K562 (cell line): Measurements from ENCODE around the gene SPOCD1. TPM values are rescaled to one million over a fixed set of nuclear protein-coding genes. Genes with fewer than 3 reads are reported as not detected.

Experiments used
- ATAC-seq: fragments of 200-7000 bp; cut with Tn5 transposase; 3 replicates; pipeline ENCODE4 v1.9.1; 2020; ENCODE audit warnings: moderate library complexity
- BruUV-seq: library from RNA; stranded (reverse); fragments of 400-500 nt; replicated peaks from 2 replicates; lab custom pipeline; 2021; lab: Mats Ljungman, UMichigan
- CTCF ChIA-PET: fragments of 300-600 bp; formaldehyde crosslinking; extraction: SDS; loops from one replicate; lab custom pipeline; 2021; ENCODE audit warnings: low intra/inter-chr PET ratio; lab: Yijun Ruan, JAX
- POLR2A ChIA-PET: fragments of 300-600, 350-650 bp; sonication (Branson Sonifier 250); formaldehyde crosslinking; extraction: SDS; loops from one replicate; lab custom pipeline; 2021; ENCODE audit warnings: antibody characterized with exemption, inconsistent platforms; lab: Yijun Ruan, JAX
- DNase-seq, 4 experiments: peaks; one replicate each; pipeline versions ENCODE4 v3.0.0 to v3.0.0-alpha.2; 2011 to 2018; ENCODE audit warnings: low spot score in 3 of 4, mixed read lengths in 3 of 4; ENCODE audit errors: extremely low read depth in 1 of 4
- FAIRE-seq: peaks from 2 replicates; lab custom pipeline; 2011; peaks lifted over from hg19 to GRCh38; lab: Jason Lieb, UNC
- H2AFZ ChIP-seq: 2 replicates; pipeline ENCODE4 v1.6.0; 2011; ENCODE audit warnings: low read depth, low read length, control low read depth, inconsistent platforms
- H3K27ac ChIP-seq: fragments of 200-600 bp; 3 replicates; pipeline ENCODE4 v1.8.0; 2011; ENCODE audit warnings: low read depth, mild to moderate bottlenecking, control low read depth, inconsistent platforms, low read length, moderate library complexity, mixed read lengths; ENCODE audit errors: extremely low read depth
- H3K27me3 ChIP-seq, 2 experiments: fragments of 300-600 bp in 1 of 2; 2 replicates in 1 of 2; 3 replicates in 1 of 2; pipeline versions ENCODE4 v1.6.0 to v1.8.0; 2011; ENCODE audit warnings: inconsistent platforms in 2 of 2, low read length in 2 of 2, mild to moderate bottlenecking in 1 of 2, mixed read lengths in 1 of 2, moderate library complexity in 1 of 2; ENCODE audit not compliant: control insufficient read depth in 2 of 2, insufficient read depth in 2 of 2
- H3K36me3 ChIP-seq: fragments of 300-600 bp; 3 replicates; pipeline ENCODE4 v1.8.0; 2011; ENCODE audit warnings: mild to moderate bottlenecking, low read length, inconsistent platforms; ENCODE audit not compliant: control insufficient read depth, insufficient read depth
- H3K4me1 ChIP-seq, 2 experiments: fragments of 200-600 bp in 1 of 2; replicated peaks in 1 of 2; 2 replicates in 1 of 2; 3 replicates in 1 of 2; pipeline versions ENCODE4 v1.5.1 to v1.8.0; 2011; ENCODE audit warnings: inconsistent platforms in 2 of 2, low read length in 2 of 2, mild to moderate bottlenecking in 1 of 2, mixed read lengths in 1 of 2, moderate library complexity in 1 of 2; ENCODE audit not compliant: control insufficient read depth in 2 of 2, insufficient read depth in 2 of 2
- H3K4me2 ChIP-seq: 2 replicates; pipeline ENCODE4 v1.6.1; 2011; ENCODE audit warnings: low read length, control low read depth, inconsistent platforms, mixed read lengths; ENCODE audit not compliant: insufficient read depth
- H3K4me3 ChIP-seq: fragments of 200-600 bp; sonication (generic), shearing (Covaris generic); 2 replicates; pipeline ENCODE4 v1.5.1; 2016; ENCODE audit warnings: control low read depth, inconsistent platforms
- H3K79me2 ChIP-seq: fragments of 200-600 bp; 3 replicates; pipeline ENCODE4 v1.8.0; 2011; ENCODE audit warnings: low read length, inconsistent platforms; ENCODE audit not compliant: control insufficient read depth, insufficient read depth
- H3K9ac ChIP-seq, 2 experiments: 2 replicates each; pipeline versions ENCODE4 v1.6.0 to v1.6.1; 2011; ENCODE audit warnings: low read depth in 2 of 2, low read length in 2 of 2, control low read depth in 1 of 2, inconsistent platforms in 1 of 2, mild to moderate bottlenecking in 1 of 2, mixed read lengths in 1 of 2; ENCODE audit not compliant: insufficient read depth in 1 of 2
- H3K9me1 ChIP-seq: one replicate; pipeline ENCODE4 v1.6.0; 2011; ENCODE audit warnings: inconsistent platforms, mild to moderate bottlenecking, low read length, moderate library complexity; ENCODE audit not compliant: control insufficient read depth, insufficient read depth
- H3K9me3 ChIP-seq: replicated peaks from 2 replicates; pipeline ENCODE4 v1.5.1; 2011; ENCODE audit warnings: low read depth, low read length, inconsistent platforms; ENCODE audit not compliant: control insufficient read depth, insufficient read depth
- H4K20me1 ChIP-seq: replicated peaks from 2 replicates; pipeline ENCODE4 v1.6.1; 2011; ENCODE audit warnings: low read length, inconsistent platforms, mixed read lengths; ENCODE audit not compliant: control insufficient read depth, insufficient read depth
- ATF4 ChIP-seq: fragments of 450-650 bp; formaldehyde crosslinking; IDR thresholded peaks from 2 replicates; pipeline ENCODE4 v1.4.0; 2022; ENCODE audit warnings: mild to moderate bottlenecking, moderate library complexity
- CHCHD3 ChIP-seq: fragments of 250-450 bp; sonication (Bioruptor Pico); IDR thresholded peaks from 2 replicates; pipeline ENCODE4 v2.1.2; 2022; ENCODE audit warnings: mild to moderate bottlenecking
- COPS2 ChIP-seq: fragments of 450-650 bp; conservative IDR thresholded peaks from 2 replicates; pipeline ENCODE4 v1.6.1; 2016; ENCODE audit warnings: mild to moderate bottlenecking, moderate library complexity
- ERF ChIP-seq: fragments of 450-650 bp; formaldehyde crosslinking; IDR thresholded peaks from 2 replicates; pipeline ENCODE4 v1.4.0; 2020; ENCODE audit warnings: mild to moderate bottlenecking, mixed read lengths
- GABPA ChIP-seq: fragments of 200-800 bp; sonication (Bioruptor generic); conservative IDR thresholded peaks from 2 replicates; pipeline ENCODE4 v1.6.1; 2016; ENCODE audit warnings: low read depth, missing genetic modification characterization, missing compliant biosample characterization
- MXI1 ChIP-seq: IDR thresholded peaks from 2 replicates; pipeline ENCODE4 v1.6.1; 2011; ENCODE audit warnings: low read depth, mild to moderate bottlenecking, improper control_type of control experiment, low read length
- NONO ChIP-seq, 2 experiments: fragments of 200-400 bp in 1 of 2; fragments of 450-650 bp in 1 of 2; formaldehyde crosslinking in 1 of 2; IDR thresholded peaks; 2 replicates each; pipeline ENCODE4 v1.6.1; 2017; ENCODE audit warnings: low read depth in 2 of 2, mild to moderate bottlenecking in 2 of 2, moderate library complexity in 2 of 2, low read length in 1 of 2
- NR2C1 ChIP-seq, 2 experiments: fragments of 450-650 bp; IDR thresholded peaks; 2 replicates each; pipeline ENCODE4 v1.6.1; 2017; ENCODE audit warnings: mild to moderate bottlenecking in 2 of 2, antibody characterized with exemption in 1 of 2, inconsistent platforms in 1 of 2, missing compliant biosample characterization in 1 of 2, missing genetic modification characterization in 1 of 2
- PPARD ChIP-seq: fragments of 250-450 bp; sonication (Bioruptor Pico); IDR thresholded peaks from 2 replicates; pipeline ENCODE4 v1.8.0; 2022; ENCODE audit warnings: inconsistent platforms, mild to moderate bottlenecking, moderate library complexity
- SIRT6 ChIP-seq: IDR thresholded peaks from one replicate; pipeline ENCODE4 v1.6.1; 2012; ENCODE audit warnings: low read depth, mild to moderate bottlenecking, control low read depth, inconsistent platforms, low read length, moderate library complexity
- TEAD4 ChIP-seq, 2 experiments: sonication (generic) in 1 of 2; formaldehyde crosslinking in 1 of 2; IDR thresholded peaks; 2 replicates each; pipeline versions ENCODE4 v1.6.1 to v1.8.0; 2012 to 2022; ENCODE audit warnings: borderline replicate concordance in 1 of 2, inconsistent platforms in 1 of 2, low read length in 1 of 2, mild to moderate bottlenecking in 1 of 2, missing genetic modification reagents in 1 of 2
- ZBTB12 ChIP-seq: fragments of 250-450 bp; sonication (Bioruptor Pico); IDR thresholded peaks from 2 replicates; pipeline ENCODE4 v1.4.0; 2020
- ZBTB8A ChIP-seq: fragments of 450-650 bp; IDR thresholded peaks from 2 replicates; pipeline ENCODE4 v1.6.1; 2018; ENCODE audit warnings: mild to moderate bottlenecking, moderate library complexity; ENCODE audit not compliant: partially characterized antibody
- ZNF174 ChIP-seq: fragments of 250-450 bp; sonication (Bioruptor Pico); IDR thresholded peaks from 2 replicates; pipeline ENCODE4 v1.4.0; 2020; ENCODE audit warnings: mild to moderate bottlenecking
- ZNF239 ChIP-seq: fragments of 250-450 bp; sonication (Bioruptor Pico); IDR thresholded peaks from 2 replicates; pipeline ENCODE4 v1.4.0; 2020; ENCODE audit warnings: mild to moderate bottlenecking
- ZNF3 ChIP-seq: fragments of 250-450 bp; sonication (Bioruptor Pico); IDR thresholded peaks from 2 replicates; pipeline ENCODE4 v1.5.0; 2021; ENCODE audit warnings: mild to moderate bottlenecking, moderate library complexity
- ZNF316 ChIP-seq: fragments of 450-650 bp; IDR thresholded peaks from 2 replicates; pipeline ENCODE4 v1.6.1; 2016
- ZNF695 ChIP-seq: fragments of 450-650 bp; formaldehyde crosslinking; IDR thresholded peaks from 2 replicates; pipeline ENCODE4 v1.4.0; 2020; ENCODE audit warnings: mild to moderate bottlenecking, moderate library complexity
- ZNF699 ChIP-seq: fragments of 250-450 bp; sonication (Bioruptor Pico); IDR thresholded peaks from 2 replicates; pipeline ENCODE4 v1.8.0; 2021; ENCODE audit warnings: mild to moderate bottlenecking, moderate library complexity; ENCODE audit not compliant: insufficient replicate concordance
- WGBS: fragments of 100-300 bp; shearing (Covaris generic); methylation state at CpG from one replicate; pipeline ENCODE4 v1.1.6; 2016; ENCODE audit warnings: low coverage, mixed read lengths; ENCODE audit not compliant: insufficient coverage; ENCODE audit errors: missing lambda C conversion rate; 5-methylcytosine and 5-hydroxymethylcytosine counted together
- in situ Hi-C: fragments of 300-500 bp; cut with MboI; formaldehyde crosslinking; loops from 4 replicates; pipeline ENCODE4 v1.15.0; 2018; ENCODE audit warnings: inconsistent platforms, mixed read lengths
- intact Hi-C: fragments of 100-400 bp; cut with micrococcal nuclease; formaldehyde crosslinking; loops from 2 replicates; pipeline ENCODE4 v1.14.2; 2022
- polyA plus RNA-seq, 8 experiments: library from polyadenylated mRNA; depleted of rRNA in 4 of 8; stranded (reverse) in 5 of 8; unstranded in 3 of 8; fragments of >200 nt; fragmentation: Nextera tagmentation in 2 of 8; fragmentation: Illumina TruSeq in 1 of 8; extraction: Ambion mirVana in 2 of 8; extraction: Trizol in 1 of 8; gene quantifications; 2 replicates each; pipeline versions ENCODE4 v1.2.1 to v1.2.3, GENCODE V29; 2011 to 2014; ENCODE audit warnings: inconsistent platforms in 1 of 8, missing spikeins in 1 of 8
- total RNA-seq, 7 experiments: library from RNA; depleted of rRNA in 6 of 7; stranded (reverse); fragments of >200 nt in 6 of 7; fragmentation: Illumina TruSeq in 2 of 7; extraction: Trizol in 2 of 7; gene quantifications; 2 replicates each; pipeline versions ENCODE4 v1.2.1 to v1.2.3, GENCODE V29; 2011 to 2021; ENCODE audit warnings: low replicate concordance in 1 of 7

Gene SPOCD1
- total and polyA plus RNA-seq, 9 of the 15 experiments (the other 6 are each of a cell fraction or from before 2014, with no cell fraction given): 0.03 to 0.71 (median 0.26) TPM; not detected in 1

DNA sequence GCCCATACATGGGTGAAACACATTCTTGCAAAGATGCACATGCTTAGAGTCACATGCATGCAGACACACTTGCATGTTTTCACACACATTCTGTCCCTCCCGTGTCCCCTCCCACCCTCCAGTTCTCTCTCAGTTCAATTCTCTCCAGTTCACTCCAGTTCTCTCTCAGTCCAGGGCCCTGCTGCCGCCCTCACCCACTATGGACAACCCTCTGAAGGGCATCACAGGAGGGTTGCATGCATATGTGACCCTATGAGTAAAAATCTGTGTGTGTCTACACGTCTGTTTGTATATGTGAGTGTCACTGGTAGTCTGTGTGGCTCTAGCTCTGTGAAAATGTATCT lies 29.9 kb downstream of the SPOCD1 start:
- intact Hi-C loops: loop anchor here (10.0 kb wide), 2 partner anchors 221 to 279 kb away; no protein-coding TSS in a partner anchor

More for the DNA sequence above, 29.9 kb downstream of the SPOCD1 start:
- Histone ChIP-seq H3K36me3 (no peaks in the 10 kb centered on the region), H3K9me1 (peaks cover 4% of the 10 kb centered on the region), H3K4me3 (no peak overlapping the region), H2AFZ (no peak overlapping the region), H3K4me2 (no peak overlapping the region)
- BruUV-seq: no TSS peak
- no peak for FAIRE-seq
- in situ Hi-C loops: no loop called here
- DNase-seq: no peak
- TF ChIP-seq CHCHD3 (CRISPR knock-in tag): no peak
- TF ChIP-seq ATF4 (CRISPR knock-in tag): no peak
- no peak for TF ChIP-seq ERF (CRISPR knock-in tag)
- TF ChIP-seq ZNF174 (CRISPR knock-in tag): no peak
- no peak for TF ChIP-seq ZBTB8A
- no peak for TF ChIP-seq GABPA
- TF ChIP-seq ZNF239 (CRISPR knock-in tag): no peak
- TF ChIP-seq SIRT6: no peak
- no peak for TF ChIP-seq COPS2
- no peak for TF ChIP-seq TEAD4 (IDR thresholded peaks at IDR 0.05; ENCODE audit: low read length)
- no peak for TF ChIP-seq TEAD4 (CRISPR knock-in tag; IDR thresholded peaks at IDR 0.05; ENCODE audit: borderline replicate concordance)
- no peak for TF ChIP-seq ZNF316
- TF ChIP-seq NR2C1 (IDR thresholded peaks at IDR 0.05): no peak
- TF ChIP-seq NR2C1 (tag; IDR thresholded peaks at IDR 0.05): no peak
- no peak for TF ChIP-seq ZBTB12 (CRISPR knock-in tag)
- TF ChIP-seq ZNF695 (CRISPR knock-in tag): no peak
- TF ChIP-seq PPARD (CRISPR knock-in tag): no peak
- no peak for TF ChIP-seq NONO (IDR thresholded peaks at IDR 0.05; ENCODE audit: low read depth in 2 of 2, low read length in 1 of 2)
- TF ChIP-seq ZNF3 (CRISPR knock-in tag): no peak
- TF ChIP-seq ZNF699 (CRISPR knock-in tag): no peak
- TF ChIP-seq MXI1: no peak
- TF ChIP-seq, all 486 proteins: peak for 0
- ChIA-PET CTCF (no interaction called here), POLR2A (no interaction called here)
- Histone ChIP-seq H4K20me1 (peaks cover 4% of the 10 kb centered on the region), H3K27me3 (peaks cover 0 to 13% of the 10 kb centered on the region in 2 experiments; a peak in 2 of 5 replicates), H3K9ac (no peak overlapping the region), H3K9me3 (no peaks in the 10 kb centered on the region), H3K4me1 (peaks cover 21 to 39% of the 10 kb centered on the region in 2 experiments), H3K79me2 (no peaks in the 10 kb centered on the region), H3K27ac (no peak overlapping the region)
- WGBS: 7% methylated on average over 3 of the region's 3 CpGs
- no peak for ATAC-seq
